GM19463 (cell line): ENCODE data around the gene KRTAP5-8.
"Not testable (repeated sequence)": the region's sequence is repeated elsewhere in the genome, so short reads cannot be mapped to it uniquely, and the experiment has no call there.

Source experiments
- ATAC-seq: cut with Tn5 transposase; IDR thresholded peaks from one replicate; pipeline ENCODE4 v1.9.1; 2021; ENCODE audit warnings: mild to moderate bottlenecking, moderate library complexity; ENCODE audit not compliant: unreplicated experiment

KRTAP5-8 gene

GRCh38 chr11:71571101-71571850 is 33.5 kb downstream of the KRTAP5-8 start:
- not testable (repeated sequence) for ATAC-seq

GRCh38 chr11:71572811-71573210 is 35.0 kb downstream of the KRTAP5-8 start:
- ATAC-seq = no peak

- ATAC-seq = no peak
Observed at GRCh38 chr11:71574418-71574817, 36.6 kb downstream of the KRTAP5-8 start.

- ATAC-seq = no peak
Observed at GRCh38 chr11:71575723-71576424, 38.0 kb downstream of the KRTAP5-8 start.

- not testable (repeated sequence) for ATAC-seq
Observed at GRCh38 chr11:71576688-71577465, 39.1 kb downstream of the KRTAP5-8 start.

GRCh38 chr11:71577469-71578004 is 39.7 kb downstream of the KRTAP5-8 start:
- ATAC-seq = no peak

- ATAC-seq = not testable (repeated sequence)
Observed at GRCh38 chr11:71579513-71579912, 41.7 kb downstream of the KRTAP5-8 start.

GRCh38 chr11:71580057-71581003 is 42.5 kb downstream of the KRTAP5-8 start:
- no peak for ATAC-seq

GRCh38 chr11:71581826-71582225 is 44.0 kb downstream of the KRTAP5-8 start:
- ATAC-seq = no peak

GRCh38 chr11:71582309-71582895 is 44.6 kb downstream of the KRTAP5-8 start, which contains the start of gene KRTAP5-11:
Gene KRTAP5-11 (minus strand): TSS chr11:71582875. CDS start chr11:71582837, 38 bp downstream.
- no peak for ATAC-seq

GRCh38 chr11:71582969-71583368 is 45.1 kb downstream of the KRTAP5-8 start:
- ATAC-seq = not testable (repeated sequence)

GRCh38 chr11:71585673-71586072 is 47.8 kb downstream of the KRTAP5-8 start:
- ATAC-seq = not testable (repeated sequence)

- not testable (repeated sequence) for ATAC-seq
Observed at GRCh38 chr11:71588314-71588713, 50.5 kb downstream of the KRTAP5-8 start.
